Measurements from ENCODE around the gene WDR4. TPM values are rescaled to one million over a fixed set of nuclear protein-coding genes. Genes with fewer than 3 reads are reported as not detected.

WDR4 gene
- total and polyA plus RNA-seq, 2 of the 4 experiments (the other 2 are of a cell fraction): 11.3 to 20.8 TPM

GRCh38 chr21:42880352-42880751 is 1.0 kb upstream of the WDR4 start:
- Histone ChIP-seq H3K4me3 (ENCODE audit: insufficient read depth, low read depth, low read length) (peak overlapping the region; percentile 67; the same call in 1 of the 2 replicates), H3K9me3 (ENCODE audit: control insufficient read depth, insufficient read depth, low read length) (no peaks in the 10 kb centered on the region), H3K4ac (ENCODE audit: low read depth, low read length) (no peak overlapping the region), H2BK120ac (ENCODE audit: low read depth, low read length) (no peak overlapping the region), H3K23ac (ENCODE audit: low read depth, low read length) (no peak overlapping the region), H2AFZ (replicated peaks; ENCODE audit: low read length, poor library complexity) (no peak overlapping the region), H2BK20ac (ENCODE audit: low read depth, low read length) (no peak overlapping the region), H3K18ac (ENCODE audit: low read depth, low read length) (no peak overlapping the region), H3K79me1 (ENCODE audit: low read depth in 1 of 2, low read length in 2 of 2) (peaks cover 21 to 26% of the 10 kb centered on the region in 2 experiments), H3K4me1 (ENCODE audit: control insufficient read depth, insufficient read depth, low read length) (no peaks in the 10 kb centered on the region), H4K5ac (ENCODE audit: low read depth, low read length) (no peak overlapping the region), H3K36me3 (ENCODE audit: control insufficient read depth, insufficient read depth, low read length) (peaks cover 2% of the 10 kb centered on the region), H3K14ac (replicated peaks; ENCODE audit: low read depth, low read length) (no peak overlapping the region), H4K20me1 (ENCODE audit: insufficient read depth, low read length) (no peaks in the 10 kb centered on the region), H3K4me2 (ENCODE audit: low read depth, low read length) (peak overlapping the region; percentile 59), H3K9me1 (ENCODE audit: insufficient read depth, low read length) (no peaks in the 10 kb centered on the region), H4K91ac (ENCODE audit: insufficient read depth, low read depth, low read length) (no peak overlapping the region), H2BK15ac (ENCODE audit: low read depth, low read length) (no peak overlapping the region), H3K27ac (ENCODE audit: insufficient read depth, low read length) (no peak overlapping the region), H2AK9ac (replicated peaks; ENCODE audit: low read depth, low read length, poor library complexity) (peak overlapping the region; percentile 33), H3K9ac (ENCODE audit: low read depth, low read length) (peak overlapping the region; percentile 85; the same call in 1 of the 2 replicates), H3K27me3 (ENCODE audit: control insufficient read depth, insufficient read depth, low read length) (no peaks in the 10 kb centered on the region), H4K8ac (ENCODE audit: low read depth in 2 of 2, low read length in 2 of 2) (peak overlapping the region; percentile 55 to 100; a peak in 2 of 4 replicates), H2AK5ac (ENCODE audit: low read depth, low read length) (0 out of 2 replicates have a peak overlapping the region, but pooled peaks have one; percentile 26), H2BK5ac (ENCODE audit: low read depth, low read length, poor library complexity, severe bottlenecking) (no peak overlapping the region), H3K56ac (ENCODE audit: extremely low read depth, insufficient read depth, low read length) (peak overlapping the region; percentile 8; the same call in 1 of the 2 replicates)
- no peak for ATAC-seq (ENCODE audit: low read depth)
- dilution Hi-C loops (cut with HindIII; ENCODE audit: low sequenced_read_pairs, unreplicated experiment) (no loop called here), in situ Hi-C loops (cut with MboI; ENCODE audit: low sequenced_read_pairs) (no loop called here), intact Hi-C loops (cut with micrococcal nuclease) (no loop called here)
- TF ChIP-seq RCOR1 (IDR thresholded peaks at IDR 0.05; ENCODE audit: insufficient replicate concordance, low read length) (no peak), MAFK (IDR thresholded peaks at IDR 0.05; ENCODE audit: low read depth, low read length) (no peak)
- DNase-seq: no peak
- WGBS, 2 experiments (ENCODE audit: extremely low coverage in 2 of 2, insufficient read length in 1 of 2): no CpG with 5 or more reads among the region's 6 CpGs
- BruUV-seq (replicated peaks): no TSS peak
- ChIA-PET CTCF (no interaction called here), POLR2A (ENCODE audit: unreplicated experiment) (no interaction called here)
